Small intestine (tissue), 7 donors: ENCODE measurements around the gene KLHDC4. TPM values are rescaled to one million over a fixed set of nuclear protein-coding genes. Genes with fewer than 3 reads are reported as not detected.

ENCODE experiments used
- DNase-seq, 2 donors: peaks; one replicate each; pipeline versions ENCODE4 v3.0.0 to v3.0.0-alpha.2; 2013
- FAIRE-seq: peaks from 2 replicates; lab custom pipeline; 2012; peaks lifted over from hg19 to GRCh38; lab: Jason Lieb, UNC
- H3K27ac ChIP-seq, 3 donors: one replicate each; pipeline ENCODE4 v1.5.1; 2013; ENCODE audit warnings: low read length in 2 of 3, mild to moderate bottlenecking in 2 of 3, control low read depth in 1 of 3, inconsistent platforms in 1 of 3, low read depth in 1 of 3, moderate library complexity in 1 of 3
- H3K27me3 ChIP-seq, 3 donors: one replicate each; pipeline ENCODE4 v1.6.1; 2013; ENCODE audit warnings: low read length in 3 of 3, inconsistent platforms in 1 of 3; ENCODE audit not compliant: control insufficient read depth in 3 of 3, insufficient read depth in 3 of 3
- H3K36me3 ChIP-seq, 3 donors: one replicate each; pipeline ENCODE4 v1.6.1; 2013; ENCODE audit warnings: low read length in 3 of 3, inconsistent platforms in 1 of 3, low read depth in 1 of 3, mild to moderate bottlenecking in 1 of 3, moderate library complexity in 1 of 3; ENCODE audit not compliant: control insufficient read depth in 3 of 3, insufficient read depth in 2 of 3
- H3K4me1 ChIP-seq, 3 donors: one replicate each; pipeline ENCODE4 v1.6.1; 2013; ENCODE audit warnings: low read length in 2 of 3, inconsistent platforms in 1 of 3, low read depth in 1 of 3, mild to moderate bottlenecking in 1 of 3, moderate library complexity in 1 of 3; ENCODE audit not compliant: control insufficient read depth in 3 of 3, insufficient read depth in 2 of 3
- H3K4me3 ChIP-seq, 3 donors: one replicate each; pipeline ENCODE4 v1.5.1; 2013; ENCODE audit warnings: low read length in 3 of 3, control low read depth in 1 of 3, inconsistent platforms in 1 of 3, low read depth in 1 of 3, mild to moderate bottlenecking in 1 of 3, moderate library complexity in 1 of 3
- H3K9me3 ChIP-seq, 2 donors: one replicate each; pipeline ENCODE4 v1.6.1; 2013; ENCODE audit warnings: low read depth in 1 of 2, low read length in 1 of 2; ENCODE audit not compliant: control insufficient read depth in 2 of 2, insufficient read depth in 1 of 2
- WGBS, 3 donors: extraction: QIAGEN DNeasy Blood & Tissue Kit; methylation state at CpG; one replicate each; pipeline ENCODE4 v1.1.7; 2013; 5-methylcytosine and 5-hydroxymethylcytosine counted together
- polyA plus RNA-seq, 4 donors: library from polyadenylated mRNA; stranded (reverse) in 3 of 4; unstranded in 1 of 4; fragments of 200-250 nt in 3 of 4; fragments of 120-200 nt in 1 of 4; gene quantifications; one replicate each; pipeline versions ENCODE4 v1.2.1 to v1.2.3, GENCODE V29; 2013
- donor health status: healthy with polysubstance abuse.
- donor health status: control.
- donor health status: control.
- donor health status: Bipolar disorder and iron deficiency.
- donor health status: healthy.

The KLHDC4 gene
- polyA plus RNA-seq, 4 donors: 25.9 to 35.1 (median 29.9) TPM

DNA sequence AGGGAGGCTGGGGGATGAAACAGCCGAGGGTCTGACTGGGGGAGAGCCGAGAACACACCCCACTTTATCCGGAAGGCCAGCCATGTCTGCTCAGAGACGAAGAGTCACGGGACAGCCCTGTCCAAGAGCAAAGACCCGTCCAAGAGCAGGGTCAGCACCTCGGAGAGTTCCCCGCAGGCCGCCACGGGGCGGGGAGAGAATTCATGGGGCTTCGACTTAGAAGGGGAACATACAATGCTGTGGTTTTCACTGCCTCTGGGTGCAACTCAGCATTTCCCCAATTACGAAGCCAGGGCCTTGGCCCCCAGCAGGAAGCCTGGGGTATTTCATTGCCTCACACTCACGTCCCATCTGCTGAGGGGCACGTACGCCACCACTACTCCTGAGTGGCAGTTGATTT lies 104.2 kb downstream of the KLHDC4 start:
- DNase-seq (peak in 1 of 2 donors; percentile 64), FAIRE-seq (no peak)
- no peaks in the 10 kb centered on the region for H3K36me3 ChIP-seq
- peaks cover 0 to 5% of the 10 kb centered on the region in 2 donors for H3K9me3 ChIP-seq
- peaks cover 0 to 3% (median 2%) of the 10 kb centered on the region in 3 donors for H3K27me3 ChIP-seq
- no peaks in the 10 kb centered on the region for H3K4me1 ChIP-seq
- H3K27ac ChIP-seq: no peak overlapping the region
- 18 to 33% (median 23%) methylated on average over 16 of the region's 16 CpGs for WGBS, 3 donors
- H3K4me3 ChIP-seq: no peak overlapping the region

DNA sequence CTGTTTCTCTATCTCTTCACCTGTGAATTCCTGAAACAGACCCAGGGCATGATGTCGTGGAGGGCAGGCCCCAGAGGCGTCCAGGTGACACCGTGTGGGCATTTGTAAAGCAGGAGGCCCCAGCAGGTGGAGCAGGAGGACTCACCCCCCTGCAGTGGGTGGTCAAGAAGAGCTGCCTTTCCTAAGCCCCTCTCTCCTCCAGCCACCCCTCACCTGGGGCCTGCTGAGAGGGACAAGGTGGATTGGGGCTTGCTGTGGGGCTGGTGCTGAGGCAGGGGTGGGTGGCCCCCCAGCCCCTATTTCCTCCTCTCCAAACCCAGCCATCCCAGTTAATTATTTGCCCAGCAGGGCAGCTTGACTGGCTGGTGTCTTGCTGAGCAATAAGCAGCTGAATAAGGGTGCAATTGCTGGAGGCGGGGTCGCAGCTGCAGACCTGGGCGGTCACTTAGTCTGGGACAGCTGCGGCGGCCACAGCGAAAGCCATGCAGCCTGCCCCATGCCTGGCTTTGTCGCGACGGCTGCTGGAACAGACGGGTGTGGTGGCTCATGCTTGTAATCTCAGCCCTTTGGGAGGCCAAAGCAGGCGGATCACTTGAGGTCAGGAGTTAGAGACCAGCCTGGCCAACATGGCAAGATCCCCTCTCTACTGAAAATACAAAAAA lies 107.1 kb downstream of the KLHDC4 start:
- WGBS, 3 donors: 16 to 40% (median 26%) methylated on average over 14 of the region's 14 CpGs
- Histone ChIP-seq H3K4me3 (no peak overlapping the region), H3K4me1 (no peaks in the 10 kb centered on the region), H3K27ac (no peak overlapping the region), H3K9me3 (peaks cover 0 to 5% of the 10 kb centered on the region in 2 donors), H3K27me3 (peaks cover 0 to 3% (median 2%) of the 10 kb centered on the region in 3 donors), H3K36me3 (no peaks in the 10 kb centered on the region)
- FAIRE-seq (no peak), DNase-seq (no peak)

Other genes with a start within 250 kb of the KLHDC4 start
- 1 to 10 TPM in 1 of 4 donors, under 1 TPM in 1, not detected in 2; 0.22 to 2.4 TPM for gene JPH3, start 163.5 kb downstream of the KLHDC4 start, polyA plus RNA-seq
- gene SLC7A5, start 103.5 kb upstream of the KLHDC4 start, polyA plus RNA-seq: 10 to 100 TPM in 2 of 4 donors, 1 to 10 TPM in 2; 3.6 to 82.2 (median 8.6) TPM
- gene CA5A, start 170.5 kb upstream of the KLHDC4 start, polyA plus RNA-seq: under 1 TPM in 1 of 4 donors, not detected in 3; under 0.01 TPM
- gene BANP, start 185.4 kb upstream of the KLHDC4 start, polyA plus RNA-seq: 10 to 100 TPM; 10.5 to 15.7 (median 11.6) TPM